ENCODE results near the gene MRPL55.

MRPL55 gene

DNA sequence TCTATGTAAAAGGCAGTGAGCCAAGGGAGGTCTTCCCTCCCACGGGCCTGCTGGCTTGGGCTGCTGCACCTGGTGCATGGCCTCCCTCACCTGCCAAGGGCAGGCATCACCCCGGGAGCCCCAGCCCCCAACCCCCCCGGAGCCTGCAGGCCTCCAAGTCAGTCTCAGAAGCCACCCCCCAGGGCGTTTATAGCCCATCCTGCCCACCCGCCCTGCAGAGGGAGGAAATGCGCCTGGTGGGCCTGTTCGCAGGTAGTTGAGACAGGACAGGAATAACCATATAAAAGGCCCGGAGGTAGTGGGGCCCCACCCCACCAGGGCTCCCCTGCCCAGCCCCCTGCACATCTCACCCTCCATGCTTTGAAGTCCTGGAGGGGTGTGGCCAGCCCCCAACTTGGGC lies 44.8 kb downstream of the MRPL55 start:
- H3K36me3 ChIP-seq (ENCODE audit: insufficient read depth, low read length), result no peaks in the 10 kb centered on the region
- H3K4me3 ChIP-seq (ENCODE audit: low read length), result no peak overlapping the region
- no peak overlapping the region for H3K27ac ChIP-seq (ENCODE audit: low read depth, low read length)
- H3K9ac ChIP-seq (ENCODE audit: low read depth, low read length), result no peak overlapping the region
- 38% methylated on average over 8 of the region's 8 CpGs for WGBS
- H3K27me3 ChIP-seq (ENCODE audit: insufficient read depth, low read length), result peaks cover 96% of the 10 kb centered on the region
- no peaks in the 10 kb centered on the region for H3K9me3 ChIP-seq (ENCODE audit: insufficient read depth, low read depth, low read length)
- H3K4me1 ChIP-seq (ENCODE audit: insufficient read depth, low read length), result no peaks in the 10 kb centered on the region

DNA sequence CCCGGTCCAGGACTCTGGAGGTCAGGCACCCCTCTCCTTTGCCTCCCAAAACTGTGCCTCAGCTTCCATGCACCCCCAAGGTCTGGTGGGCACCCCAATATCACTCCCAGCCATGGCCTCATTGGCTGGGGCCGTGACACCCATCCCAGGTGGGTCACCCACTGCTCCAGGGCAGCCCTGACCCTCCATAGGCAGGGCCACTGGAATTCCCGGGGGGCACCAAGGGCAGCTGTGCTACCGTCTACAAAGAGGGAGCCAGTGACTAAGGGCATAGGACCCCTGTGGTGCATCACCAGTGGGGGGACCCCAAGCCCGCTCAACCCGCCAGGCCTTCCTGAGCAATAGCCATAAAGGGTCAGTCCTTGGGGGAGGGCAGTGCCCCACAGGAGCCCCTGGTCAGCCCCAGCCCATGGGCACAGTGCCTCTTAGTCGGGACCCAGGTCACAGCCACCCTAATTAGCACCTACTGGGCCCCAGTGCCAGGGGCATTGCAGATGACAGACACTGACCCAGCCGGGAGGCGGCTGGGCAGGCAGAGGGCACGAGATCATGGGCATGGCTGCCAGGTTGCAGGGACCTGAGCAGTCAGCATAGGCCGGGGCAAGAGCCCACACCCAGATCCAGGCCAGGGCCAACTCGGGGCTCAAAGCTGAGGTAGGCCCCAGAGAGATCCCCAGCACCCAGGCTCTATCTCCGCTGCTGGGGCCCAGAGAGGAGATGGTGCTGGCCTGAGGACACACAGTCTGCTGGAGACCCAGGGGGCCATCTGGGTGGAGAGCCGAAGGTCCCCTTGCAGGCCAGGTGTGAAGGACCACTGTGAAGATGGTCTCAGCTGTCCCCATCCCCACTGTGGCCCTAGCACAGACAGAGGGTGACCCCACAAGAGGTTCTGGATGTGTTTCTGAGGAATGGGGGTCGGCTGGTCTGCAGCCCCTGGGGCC lies 45.6 kb downstream of the MRPL55 start:
- no peaks in the 10 kb centered on the region for H3K36me3 ChIP-seq (ENCODE audit: insufficient read depth, low read length)
- H3K4me3 ChIP-seq (ENCODE audit: low read length), result no peak overlapping the region
- WGBS, result 91% methylated on average over 15 of the region's 15 CpGs
- H3K9me3 ChIP-seq (ENCODE audit: insufficient read depth, low read depth, low read length), result no peaks in the 10 kb centered on the region
- peaks cover 96% of the 10 kb centered on the region for H3K27me3 ChIP-seq (ENCODE audit: insufficient read depth, low read length)
- H3K4me1 ChIP-seq (ENCODE audit: insufficient read depth, low read length), result no peaks in the 10 kb centered on the region
- no peak overlapping the region for H3K9ac ChIP-seq (ENCODE audit: low read depth, low read length)
- no peak overlapping the region for H3K27ac ChIP-seq (ENCODE audit: low read depth, low read length)

DNA sequence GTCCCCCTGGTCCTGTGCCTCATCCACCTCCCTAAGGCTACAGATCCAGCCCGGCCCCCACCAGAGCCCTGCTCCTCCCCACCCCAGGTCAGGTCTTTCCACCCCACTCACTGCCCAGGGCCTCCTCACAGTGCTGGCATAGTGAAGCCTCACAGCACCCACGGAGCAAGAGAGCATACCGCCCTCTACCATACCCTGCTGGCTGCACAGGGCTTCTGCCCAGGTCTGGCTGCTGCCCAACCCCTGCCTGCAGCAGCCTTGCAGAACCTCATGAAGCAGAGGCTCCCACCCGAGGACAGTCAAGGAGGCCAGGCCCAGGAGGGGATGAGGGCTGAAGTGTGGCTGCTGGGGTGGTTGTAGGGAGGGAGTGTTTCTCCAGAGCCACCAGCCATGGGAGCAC lies 46.3 kb downstream of the MRPL55 start:
- no peaks in the 10 kb centered on the region for H3K36me3 ChIP-seq (ENCODE audit: insufficient read depth, low read length)
- no peak overlapping the region for H3K4me3 ChIP-seq (ENCODE audit: low read length)
- peaks cover 96% of the 10 kb centered on the region for H3K27me3 ChIP-seq (ENCODE audit: insufficient read depth, low read length)
- no peak overlapping the region for H3K9ac ChIP-seq (ENCODE audit: low read depth, low read length)
- no peak overlapping the region for H3K27ac ChIP-seq (ENCODE audit: low read depth, low read length)
- WGBS, result 72% methylated on average over 4 of the region's 4 CpGs
- H3K4me1 ChIP-seq (ENCODE audit: insufficient read depth, low read length), result no peaks in the 10 kb centered on the region
- H3K9me3 ChIP-seq (ENCODE audit: insufficient read depth, low read depth, low read length), result no peaks in the 10 kb centered on the region

DNA sequence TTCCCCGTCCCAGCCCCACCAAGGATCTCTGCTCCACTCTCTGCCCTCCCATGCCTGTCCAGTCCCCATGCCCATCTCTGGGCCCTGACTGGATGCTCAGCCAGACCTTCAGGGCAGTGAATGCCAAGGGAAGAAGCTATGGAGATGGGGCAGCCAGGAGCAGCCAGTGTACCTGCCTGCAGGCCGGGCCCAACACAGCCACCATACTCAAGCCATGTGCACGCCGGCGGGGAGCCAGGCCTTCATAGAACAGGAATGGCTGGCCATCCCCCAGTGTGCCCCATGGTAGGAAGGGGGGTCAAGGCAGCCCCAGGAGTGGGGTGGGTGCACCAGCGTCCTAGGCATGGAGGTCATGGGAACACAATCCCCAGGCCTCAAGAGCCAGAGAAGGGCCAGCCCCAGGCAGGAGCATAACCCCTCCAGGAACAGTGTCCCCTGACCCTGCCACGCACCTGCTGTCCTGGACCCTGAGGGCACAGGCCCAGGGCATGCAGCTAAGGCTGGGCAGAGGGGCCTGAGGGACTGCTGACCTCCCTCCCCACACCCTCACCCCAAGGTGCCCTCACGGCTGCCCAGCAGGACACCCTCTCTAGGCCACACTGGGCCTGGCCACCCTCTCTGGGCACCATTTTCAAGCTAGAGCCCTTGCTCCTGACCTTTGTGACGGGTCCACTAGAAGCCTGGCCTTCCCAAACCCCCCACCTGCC lies 46.9 kb downstream of the MRPL55 start:
- H3K4me1 ChIP-seq (ENCODE audit: insufficient read depth, low read length), result no peaks in the 10 kb centered on the region
- WGBS, result 89% methylated on average over 9 of the region's 9 CpGs
- H3K27me3 ChIP-seq (ENCODE audit: insufficient read depth, low read length), result peaks cover 96% of the 10 kb centered on the region
- no peaks in the 10 kb centered on the region for H3K36me3 ChIP-seq (ENCODE audit: insufficient read depth, low read length)
- no peak overlapping the region for H3K27ac ChIP-seq (ENCODE audit: low read depth, low read length)
- no peak overlapping the region for H3K4me3 ChIP-seq (ENCODE audit: low read length)
- no peak overlapping the region for H3K9ac ChIP-seq (ENCODE audit: low read depth, low read length)
- no peaks in the 10 kb centered on the region for H3K9me3 ChIP-seq (ENCODE audit: insufficient read depth, low read depth, low read length)

DNA sequence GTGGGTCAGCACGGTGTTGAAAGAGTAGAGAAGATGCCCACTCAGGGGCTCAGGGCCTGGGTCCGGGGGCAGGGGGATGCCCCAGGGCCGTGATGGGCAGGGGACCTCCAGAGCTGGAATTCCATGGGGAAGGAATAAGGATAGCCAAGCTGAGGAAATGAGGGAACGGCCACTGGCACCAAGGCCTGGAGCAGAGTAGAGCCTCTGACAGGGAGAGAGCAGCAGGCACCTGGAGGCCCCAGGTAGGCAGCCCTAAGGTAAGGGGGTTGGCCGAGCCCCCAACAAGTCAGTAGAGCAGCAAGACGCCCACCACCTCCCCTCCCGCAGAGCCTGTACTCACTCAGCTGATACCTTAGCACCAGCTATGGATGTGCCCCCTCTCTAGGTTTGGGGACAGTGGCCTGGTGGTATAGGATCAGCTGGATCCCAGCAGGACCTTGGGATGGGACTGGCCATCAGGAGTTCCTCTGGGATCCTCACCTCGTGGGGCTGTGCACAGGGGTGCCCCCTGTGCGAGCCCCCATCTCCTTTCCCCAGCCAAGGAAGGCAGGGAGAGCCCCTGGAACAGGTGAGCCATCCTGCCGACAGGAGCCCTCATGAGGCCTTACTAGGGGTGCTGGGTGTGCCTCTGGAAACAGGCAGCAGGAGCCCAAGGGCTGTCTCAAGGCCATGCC lies 47.6 kb downstream of the MRPL55 start:
- WGBS, result 87% methylated on average over 10 of the region's 10 CpGs
- Histone ChIP-seq H3K9ac (ENCODE audit: low read depth, low read length) (no peak overlapping the region), H3K9me3 (ENCODE audit: insufficient read depth, low read depth, low read length) (no peaks in the 10 kb centered on the region), H3K4me1 (ENCODE audit: insufficient read depth, low read length) (no peaks in the 10 kb centered on the region), H3K4me3 (ENCODE audit: low read length) (no peak overlapping the region), H3K36me3 (ENCODE audit: insufficient read depth, low read length) (no peaks in the 10 kb centered on the region), H3K27me3 (ENCODE audit: insufficient read depth, low read length) (peaks cover 96% of the 10 kb centered on the region), H3K27ac (ENCODE audit: low read depth, low read length) (no peak overlapping the region)

DNA sequence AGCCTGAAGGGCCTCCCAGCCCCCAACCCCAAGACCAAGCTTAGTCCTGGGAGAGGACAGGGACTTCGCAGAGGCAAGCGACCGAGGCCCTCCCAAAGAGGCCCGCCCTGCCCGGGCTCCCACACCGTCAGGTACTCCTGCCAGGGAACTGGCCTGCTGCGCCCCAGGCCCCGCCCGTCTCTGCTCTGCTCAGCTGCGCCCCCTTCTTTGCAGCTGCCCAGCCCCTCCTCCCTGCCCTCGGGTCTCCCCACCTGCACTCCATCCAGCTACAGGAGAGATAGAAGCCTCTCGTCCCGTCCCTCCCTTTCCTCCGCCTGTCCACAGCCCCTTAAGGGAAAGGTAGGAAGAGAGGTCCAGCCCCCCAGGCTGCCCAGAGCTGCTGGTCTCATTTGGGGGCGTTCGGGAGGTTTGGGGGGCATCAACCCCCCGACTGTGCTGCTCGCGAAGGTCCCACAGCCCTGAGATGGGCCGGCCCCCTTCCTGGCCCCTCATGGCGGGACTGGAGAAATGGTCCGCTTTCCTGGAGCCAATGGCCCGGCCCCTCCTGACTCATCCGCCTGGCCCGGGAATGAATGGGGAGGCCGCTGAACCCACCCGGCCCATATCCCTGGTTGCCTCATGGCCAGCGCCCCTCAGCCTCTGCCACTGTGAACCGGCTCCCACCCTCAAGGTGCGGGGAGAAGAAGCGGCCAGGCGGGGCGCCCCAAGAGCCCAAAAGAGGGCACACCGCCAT lies 48.5 kb downstream of the MRPL55 start:
- H3K36me3 ChIP-seq (ENCODE audit: insufficient read depth, low read length), result no peaks in the 10 kb centered on the region
- WGBS, result 52% methylated on average over 34 of the region's 34 CpGs
- H3K9me3 ChIP-seq (ENCODE audit: insufficient read depth, low read depth, low read length), result no peaks in the 10 kb centered on the region
- H3K4me1 ChIP-seq (ENCODE audit: insufficient read depth, low read length), result no peaks in the 10 kb centered on the region
- no peak overlapping the region for H3K27ac ChIP-seq (ENCODE audit: low read depth, low read length)
- peak overlapping the region; percentile 63 for H3K4me3 ChIP-seq (ENCODE audit: low read length)
- peaks cover 97% of the 10 kb centered on the region for H3K27me3 ChIP-seq (ENCODE audit: insufficient read depth, low read length)
- H3K9ac ChIP-seq (ENCODE audit: low read depth, low read length), result peak overlapping the region; percentile 22; the same call in 1 of the 2 replicates

DNA sequence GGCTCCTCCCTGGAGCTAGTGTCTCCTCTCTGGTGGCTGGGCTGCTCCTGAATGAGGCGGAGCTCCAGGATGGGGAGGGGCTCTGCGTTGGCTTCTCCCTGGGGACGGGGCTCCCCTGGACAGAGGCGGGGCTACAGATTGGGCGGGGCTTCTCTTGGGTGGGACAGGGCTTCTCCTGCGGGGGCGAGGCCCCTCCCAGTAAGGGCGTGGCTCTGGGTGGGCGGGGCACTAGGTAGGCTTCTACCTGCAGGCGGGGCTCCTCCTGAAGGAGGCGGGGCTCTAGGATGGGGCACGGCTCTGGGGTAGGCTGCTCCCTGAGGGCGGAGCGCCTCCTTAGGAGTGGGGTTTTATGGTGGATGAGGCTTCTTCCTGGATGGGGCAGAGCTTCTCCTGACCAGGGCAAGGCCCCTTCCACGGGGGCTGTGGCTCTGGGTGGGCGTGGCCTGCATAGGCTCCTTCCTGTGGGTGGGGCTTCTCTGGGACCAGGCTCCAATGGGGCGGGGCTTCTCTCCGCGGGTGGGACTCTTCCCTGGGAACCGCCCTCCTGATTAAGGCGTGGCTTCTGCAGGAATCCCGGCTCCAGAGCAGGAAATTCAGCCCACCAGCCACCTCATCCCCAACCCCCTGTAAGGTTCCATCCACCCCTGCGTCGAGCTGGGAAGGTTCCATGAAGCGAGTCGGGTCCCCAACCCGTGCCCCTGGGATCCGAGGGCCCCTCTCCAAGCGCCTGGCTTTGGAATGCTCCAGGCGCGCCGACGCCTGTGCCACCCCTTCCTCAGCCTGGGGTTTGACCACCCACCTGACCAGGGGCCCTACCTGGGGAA lies 49.3 kb downstream of the MRPL55 start:
- Histone ChIP-seq H3K36me3 (ENCODE audit: insufficient read depth, low read length) (no peaks in the 10 kb centered on the region), H3K4me1 (ENCODE audit: insufficient read depth, low read length) (no peaks in the 10 kb centered on the region), H3K27me3 (ENCODE audit: insufficient read depth, low read length) (peaks cover 94% of the 10 kb centered on the region), H3K9ac (ENCODE audit: low read depth, low read length) (peak overlapping the region; percentile 22; the same call in 1 of the 2 replicates), H3K9me3 (ENCODE audit: insufficient read depth, low read depth, low read length) (no peaks in the 10 kb centered on the region), H3K4me3 (ENCODE audit: low read length) (peak overlapping the region; percentile 63), H3K27ac (ENCODE audit: low read depth, low read length) (no peak overlapping the region)
- 48% methylated on average over 33 of the region's 33 CpGs for WGBS

DNA sequence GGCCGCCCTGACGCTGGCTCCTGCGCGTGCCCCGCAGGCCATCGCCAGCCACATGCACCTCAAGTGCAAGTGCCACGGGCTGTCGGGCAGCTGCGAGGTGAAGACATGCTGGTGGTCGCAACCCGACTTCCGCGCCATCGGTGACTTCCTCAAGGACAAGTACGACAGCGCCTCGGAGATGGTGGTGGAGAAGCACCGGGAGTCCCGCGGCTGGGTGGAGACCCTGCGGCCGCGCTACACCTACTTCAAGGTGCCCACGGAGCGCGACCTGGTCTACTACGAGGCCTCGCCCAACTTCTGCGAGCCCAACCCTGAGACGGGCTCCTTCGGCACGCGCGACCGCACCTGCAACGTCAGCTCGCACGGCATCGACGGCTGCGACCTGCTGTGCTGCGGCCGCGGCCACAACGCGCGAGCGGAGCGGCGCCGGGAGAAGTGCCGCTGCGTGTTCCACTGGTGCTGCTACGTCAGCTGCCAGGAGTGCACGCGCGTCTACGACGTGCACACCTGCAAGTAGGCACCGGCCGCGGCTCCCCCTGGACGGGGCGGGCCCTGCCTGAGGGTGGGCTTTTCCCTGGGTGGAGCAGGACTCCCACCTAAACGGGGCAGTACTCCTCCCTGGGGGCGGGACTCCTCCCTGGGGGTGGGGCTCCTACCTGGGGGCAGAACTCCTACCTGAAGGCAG lies 50.0 kb downstream of the MRPL55 start:
- Histone ChIP-seq H3K36me3 (ENCODE audit: insufficient read depth, low read length) (no peaks in the 10 kb centered on the region), H3K4me3 (ENCODE audit: low read length) (peak overlapping the region; percentile 63), H3K9me3 (ENCODE audit: insufficient read depth, low read depth, low read length) (no peaks in the 10 kb centered on the region), H3K27me3 (ENCODE audit: insufficient read depth, low read length) (peaks cover 91% of the 10 kb centered on the region), H3K4me1 (ENCODE audit: insufficient read depth, low read length) (no peaks in the 10 kb centered on the region), H3K27ac (ENCODE audit: low read depth, low read length) (no peak overlapping the region), H3K9ac (ENCODE audit: low read depth, low read length) (no peak overlapping the region)
- WGBS, result 64% methylated on average over 66 of the region's 66 CpGs

DNA sequence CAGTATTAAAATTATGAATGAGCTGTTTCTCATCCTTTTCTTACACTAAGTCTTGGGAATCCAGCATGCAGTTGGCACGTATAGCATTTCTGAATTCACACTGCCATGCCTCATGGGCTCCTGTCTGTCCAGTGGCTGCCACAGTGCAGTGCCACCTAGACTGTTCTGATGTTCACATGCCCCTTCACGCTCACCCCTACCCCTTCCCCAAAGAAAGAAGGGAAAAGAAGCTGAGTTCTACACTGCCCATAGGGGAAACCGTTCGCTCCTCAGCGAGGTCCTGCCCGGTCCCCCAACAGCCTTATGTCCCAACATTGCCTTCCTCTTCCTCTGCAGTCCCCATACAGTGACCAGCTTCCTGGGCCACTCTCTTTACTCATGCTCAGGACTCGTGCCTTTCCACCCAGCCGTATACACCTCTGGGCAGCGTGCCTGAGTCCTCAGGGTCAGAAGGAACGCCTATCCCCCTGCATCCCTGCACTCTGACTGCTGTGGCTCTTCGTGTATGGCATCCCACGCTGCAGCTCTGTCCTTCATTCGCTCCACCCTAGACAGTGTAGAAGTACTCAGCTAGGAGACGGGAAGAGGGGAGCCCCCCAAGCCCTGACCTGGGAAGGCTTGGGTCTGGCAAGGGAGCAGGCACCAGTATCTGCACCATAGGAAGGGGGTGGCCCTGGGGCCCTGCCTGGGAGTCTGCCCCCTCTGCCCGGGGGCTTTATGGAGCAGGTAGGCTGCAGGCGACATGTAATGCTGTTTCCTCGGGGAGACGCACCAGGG lies 50.7 kb downstream of the MRPL55 start:
- Histone ChIP-seq H3K4me1 (ENCODE audit: insufficient read depth, low read length) (no peaks in the 10 kb centered on the region), H3K27ac (ENCODE audit: low read depth, low read length) (no peak overlapping the region), H3K36me3 (ENCODE audit: insufficient read depth, low read length) (no peaks in the 10 kb centered on the region), H3K9me3 (ENCODE audit: insufficient read depth, low read depth, low read length) (no peaks in the 10 kb centered on the region), H3K27me3 (ENCODE audit: insufficient read depth, low read length) (peaks cover 90% of the 10 kb centered on the region), H3K4me3 (ENCODE audit: low read length) (peak overlapping the region; percentile 63; the same call in 1 of the 2 replicates), H3K9ac (ENCODE audit: low read depth, low read length) (no peak overlapping the region)
- 81% methylated on average over 18 of the region's 18 CpGs for WGBS
